OCI-LY7 (cell line): Measurements from ENCODE around the gene MMP11. TPM values are rescaled to one million over a fixed set of nuclear protein-coding genes. Genes with fewer than 3 reads are reported as not detected.

Experiments used
- BruUV-seq: library from RNA; stranded (reverse); fragments of 400-500 nt; replicated peaks from 2 replicates; lab custom pipeline; 2021; lab: Mats Ljungman, UMichigan
- CTCF ChIA-PET: fragments of 300-600 bp; sonication (Branson Sonifier 250); formaldehyde crosslinking; loops from one replicate; lab custom pipeline; 2022; ENCODE audit warnings: antibody characterized with exemption; ENCODE audit not compliant: unreplicated experiment; lab: Charles Lee
- POLR2A ChIA-PET: fragments of 300-600 bp; sonication (Branson Sonifier 250); formaldehyde crosslinking; loops from one replicate; lab custom pipeline; 2022; ENCODE audit warnings: antibody characterized with exemption; lab: Charles Lee
- DNase-seq: peaks from one replicate; pipeline ENCODE4 v3.0.0-alpha.2; 2015; ENCODE audit warnings: low spot score
- H2AFZ ChIP-seq: fragments of 200-600 bp; sonication (generic), shearing (Covaris generic); 2 replicates; pipeline ENCODE4 v1.6.1; 2014; ENCODE audit warnings: mild to moderate bottlenecking, antibody characterized with exemption, low read length, moderate library complexity
- H3K27ac ChIP-seq: fragments of 200-600 bp; sonication (generic); 2 replicates; pipeline ENCODE4 v1.5.1; 2014; ENCODE audit warnings: mixed run types, low read depth, mild to moderate bottlenecking, moderate library complexity, low read length, inconsistent platforms; ENCODE audit not compliant: poor library complexity, severe bottlenecking
- H3K36me3 ChIP-seq: fragments of 200-600 bp; sonication (generic); 2 replicates; pipeline ENCODE4 v1.6.1; 2014; ENCODE audit warnings: mild to moderate bottlenecking, antibody characterized with exemption, low read length, moderate library complexity, mixed read lengths; ENCODE audit not compliant: insufficient read depth
- H3K4me1 ChIP-seq: fragments of 200-600 bp; sonication (generic); 2 replicates; pipeline ENCODE4 v1.5.1; 2014; ENCODE audit warnings: mild to moderate bottlenecking, low read length; ENCODE audit not compliant: insufficient read depth, poor library complexity, severe bottlenecking
- H3K4me2 ChIP-seq: fragments of 200-600 bp; sonication (generic); 2 replicates; pipeline ENCODE4 v1.6.1; 2014; ENCODE audit warnings: mild to moderate bottlenecking, low read length
- H3K4me3 ChIP-seq: fragments of 200-600 bp; sonication (generic); 2 replicates; pipeline ENCODE4 v1.5.1; 2014; ENCODE audit warnings: mild to moderate bottlenecking, low read depth, low read length; ENCODE audit not compliant: poor library complexity, severe bottlenecking
- H3K79me2 ChIP-seq: fragments of 200-600 bp; sonication (generic); 2 replicates; pipeline ENCODE4 v1.6.1; 2016; ENCODE audit warnings: low read depth, mild to moderate bottlenecking, low read length, moderate library complexity, mixed read lengths; ENCODE audit not compliant: insufficient read depth
- H3K9me2 ChIP-seq: fragments of 200-600 bp; sonication (generic); 2 replicates; pipeline ENCODE4 v1.6.1; 2016; ENCODE audit warnings: mild to moderate bottlenecking, low read length, mixed read lengths; ENCODE audit not compliant: insufficient read depth
- H3K9me3 ChIP-seq: fragments of 200-600 bp; sonication (generic); 2 replicates; pipeline ENCODE4 v1.6.1; 2014; ENCODE audit warnings: mild to moderate bottlenecking, mixed run types, low read length, mixed read lengths
- H4K20me1 ChIP-seq: fragments of 200-600 bp; sonication (generic); 2 replicates; pipeline ENCODE4 v1.6.1; 2014; ENCODE audit warnings: mild to moderate bottlenecking, antibody characterized with exemption, low read length, moderate library complexity, mixed read lengths; ENCODE audit not compliant: insufficient read depth
- EZH2phosphoT487 ChIP-seq: fragments of 200-600 bp; sonication (generic); IDR thresholded peaks from 2 replicates; pipeline ENCODE4 v1.6.1; 2018; ENCODE audit warnings: low read depth, borderline replicate concordance, mild to moderate bottlenecking, mixed run types, antibody characterized with exemption, low read length, moderate library complexity, mixed read lengths
- intact Hi-C: fragments of 100-400 bp; cut with micrococcal nuclease; formaldehyde crosslinking; loops from one replicate; pipeline ENCODE4 v1.10.0; 2022; ENCODE audit not compliant: unreplicated experiment
- total RNA-seq, 2 experiments: library from RNA; depleted of rRNA in 1 of 2; stranded (reverse); fragments of >200 nt in 1 of 2; shearing (Covaris generic) in 1 of 2; gene quantifications; 2 replicates each; pipeline ENCODE4 v1.2.3, GENCODE V29; 2014 to 2022
- TF ChIP-seq, protein P1 (sequence below): fragments of 200-600 bp; sonication (generic); conservative IDR thresholded peaks from 2 replicates; pipeline ENCODE4 v1.5.1; 2014; ENCODE audit warnings: mild to moderate bottlenecking, antibody characterized with exemption, low read length, moderate library complexity, mixed read lengths

MMP11 gene
- total RNA-seq, 2 experiments from 2014 or later: 9.2 to 12.9 TPM

DNA sequence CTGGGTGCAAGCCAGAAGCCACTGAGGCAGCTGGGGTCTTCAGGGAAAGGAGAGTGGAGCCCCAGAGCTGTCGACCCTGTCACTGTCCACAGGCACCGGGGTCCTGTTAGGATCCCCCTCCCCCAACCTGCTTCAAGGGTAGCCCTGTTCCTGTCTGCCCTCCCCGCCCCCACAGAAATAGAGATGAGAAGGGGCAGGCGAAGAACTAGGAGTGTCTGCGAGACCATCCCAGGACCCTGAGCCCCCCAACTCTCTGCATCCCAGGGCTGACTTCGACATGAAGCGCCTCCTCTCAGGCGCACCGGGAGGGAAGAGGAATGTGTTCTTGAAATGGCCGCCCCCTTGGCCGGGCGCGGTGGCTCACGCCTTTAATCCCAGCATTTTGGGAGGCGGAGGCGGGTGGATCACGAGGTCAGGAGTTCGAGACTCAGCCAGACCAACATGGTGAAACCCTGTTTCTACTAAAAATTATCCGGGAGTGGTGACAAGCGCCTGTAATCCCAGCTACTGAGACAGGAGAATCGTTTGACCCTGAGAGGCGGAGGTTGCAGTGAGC, 21.1 kb upstream of the MMP11 start:
- H3K4me3 ChIP-seq: peak overlapping the region; percentile 78
- H3K4me2 ChIP-seq: peak overlapping the region; percentile 93
- no peaks in the 10 kb centered on the region for H3K9me3 ChIP-seq
- ChIA-PET POLR2A (interaction anchor here (1.6 to 2.5 kb wide), 2 partner anchors 94 to 106 kb away, joined by 5 to 8 read pairs; partner anchors contain the start of gene SLC2A11), CTCF (no interaction called here)
- peak overlapping the region; percentile 36; the same call in 1 of the 2 replicates for H2AFZ ChIP-seq
- no peaks in the 10 kb centered on the region; the same call in 1 of the 2 replicates for H3K36me3 ChIP-seq
- H3K79me2 ChIP-seq: peaks cover 11% of the 10 kb centered on the region; the same call in 1 of the 2 replicates
- peak overlapping the region; percentile 95 for H3K27ac ChIP-seq
- H3K9me2 ChIP-seq: no peaks in the 10 kb centered on the region
- no peaks in the 10 kb centered on the region for H4K20me1 ChIP-seq
- intact Hi-C loops: loop anchor here (1.0 to 10.0 kb wide), 3 partner anchors 34 to 817 kb away; no protein-coding TSS in a partner anchor
- DNase-seq: no peak
- TSS peak; percentile 89 for BruUV-seq
- peaks cover 46% of the 10 kb centered on the region for H3K4me1 ChIP-seq
- TF ChIP-seq EZH2phosphoT487: no peak
- TF ChIP-seq, protein P1, sequence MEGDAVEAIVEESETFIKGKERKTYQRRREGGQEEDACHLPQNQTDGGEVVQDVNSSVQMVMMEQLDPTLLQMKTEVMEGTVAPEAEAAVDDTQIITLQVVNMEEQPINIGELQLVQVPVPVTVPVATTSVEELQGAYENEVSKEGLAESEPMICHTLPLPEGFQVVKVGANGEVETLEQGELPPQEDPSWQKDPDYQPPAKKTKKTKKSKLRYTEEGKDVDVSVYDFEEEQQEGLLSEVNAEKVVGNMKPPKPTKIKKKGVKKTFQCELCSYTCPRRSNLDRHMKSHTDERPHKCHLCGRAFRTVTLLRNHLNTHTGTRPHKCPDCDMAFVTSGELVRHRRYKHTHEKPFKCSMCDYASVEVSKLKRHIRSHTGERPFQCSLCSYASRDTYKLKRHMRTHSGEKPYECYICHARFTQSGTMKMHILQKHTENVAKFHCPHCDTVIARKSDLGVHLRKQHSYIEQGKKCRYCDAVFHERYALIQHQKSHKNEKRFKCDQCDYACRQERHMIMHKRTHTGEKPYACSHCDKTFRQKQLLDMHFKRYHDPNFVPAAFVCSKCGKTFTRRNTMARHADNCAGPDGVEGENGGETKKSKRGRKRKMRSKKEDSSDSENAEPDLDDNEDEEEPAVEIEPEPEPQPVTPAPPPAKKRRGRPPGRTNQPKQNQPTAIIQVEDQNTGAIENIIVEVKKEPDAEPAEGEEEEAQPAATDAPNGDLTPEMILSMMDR: no peak

DNA sequence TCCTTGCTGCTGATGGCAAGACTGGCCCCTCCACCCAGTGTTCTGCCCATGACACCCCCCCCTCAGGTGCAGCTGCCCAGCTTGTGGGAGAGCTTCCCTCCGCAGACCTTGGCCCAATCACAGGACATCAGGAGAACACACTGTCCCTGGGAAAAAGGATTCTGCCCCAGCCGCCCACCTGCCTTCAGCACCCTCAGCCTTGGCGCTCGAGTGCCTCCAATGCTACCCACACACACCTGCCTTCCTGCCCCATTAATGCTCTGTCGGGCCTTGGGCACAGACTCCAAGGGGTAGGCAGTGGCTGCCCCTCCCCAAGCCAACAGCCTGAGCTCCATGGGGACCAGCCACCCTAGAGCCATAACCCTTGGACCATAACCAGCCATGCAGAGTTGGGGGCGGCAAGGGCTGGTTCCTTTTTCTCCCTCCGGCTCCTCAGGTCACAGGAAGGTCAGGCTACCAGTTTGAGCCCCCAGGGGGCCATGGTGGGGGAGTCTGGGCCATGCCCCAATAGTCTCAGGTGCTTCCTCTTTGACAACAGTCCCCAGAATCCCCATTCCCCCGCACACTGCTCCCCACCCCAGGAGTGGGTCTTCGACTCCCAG, 20.5 kb upstream of the MMP11 start:
- no peak overlapping the region for H2AFZ ChIP-seq
- no peaks in the 10 kb centered on the region; the same call in 1 of the 2 replicates for H3K36me3 ChIP-seq
- ChIA-PET POLR2A (interaction anchor here (0.7 to 2.5 kb wide), 4 partner anchors 11 to 1008 kb away, joined by 3 to 8 read pairs (median 4); partner anchors contain the start of gene SLC2A11), CTCF (no interaction called here)
- H3K9me3 ChIP-seq: no peaks in the 10 kb centered on the region
- DNase-seq: peak; percentile 95
- TF ChIP-seq EZH2phosphoT487: no peak
- TF ChIP-seq, protein P1: peak; percentile 27; the same call in 1 of the 2 replicates
- peak overlapping the region; percentile 95 for H3K27ac ChIP-seq
- intact Hi-C loops: loop anchor here (1.0 to 10.0 kb wide), 4 partner anchors 14 to 817 kb away; no protein-coding TSS in a partner anchor
- H3K4me3 ChIP-seq: peak overlapping the region; percentile 78
- peaks cover 53% of the 10 kb centered on the region for H3K4me1 ChIP-seq
- H3K9me2 ChIP-seq: no peaks in the 10 kb centered on the region
- H3K4me2 ChIP-seq: peak overlapping the region; percentile 93
- no peaks in the 10 kb centered on the region for H4K20me1 ChIP-seq
- peaks cover 11% of the 10 kb centered on the region; the same call in 1 of the 2 replicates for H3K79me2 ChIP-seq
- BruUV-seq: no TSS peak
